A204.1 (cell line): ENCODE results near the gene CPS1.

Experiments
- FAIRE-seq: peaks from 2 replicates; lab custom pipeline; 2012; peaks lifted over from hg19 to GRCh38; lab: Jason Lieb, UNC

Gene CPS1

DNA sequence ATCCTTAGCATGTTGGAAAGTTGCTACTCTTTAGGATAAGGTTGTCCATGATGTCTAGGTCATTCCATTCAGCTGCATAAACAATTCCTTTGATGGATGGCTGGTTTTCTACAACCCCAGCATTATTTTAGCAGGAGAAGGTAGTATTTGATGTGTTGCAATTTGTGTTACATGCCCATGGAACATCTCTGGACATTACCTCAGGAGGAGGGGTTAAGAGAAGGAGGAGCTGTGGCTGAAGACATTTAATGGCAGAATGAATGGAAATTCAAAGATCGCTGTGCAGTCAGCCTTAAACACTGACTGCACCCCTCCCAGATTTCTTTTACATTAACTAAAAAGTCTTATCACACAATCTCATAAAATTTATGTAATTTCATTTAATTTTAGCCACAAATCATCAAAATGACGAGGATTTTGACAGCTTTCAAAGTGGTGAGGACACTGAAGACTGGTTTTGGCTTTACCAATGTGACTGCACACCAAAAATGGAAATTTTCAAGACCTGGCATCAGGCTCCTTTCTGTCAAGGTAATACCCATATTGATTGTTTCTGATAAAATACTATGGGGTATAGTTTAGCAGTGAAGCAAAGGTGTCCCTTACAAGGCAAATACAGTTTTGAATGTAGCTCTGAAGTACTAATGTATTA lies at the start of gene CPS1:
Gene CPS1, plus strand, starts transcription at position 271 of the 652 bp plus-strand sequence. Its CDS starts 135 bp downstream, at position 406.
- no peak for FAIRE-seq

GRCh38 chr2:210515911-210516310 lies 40.5 kb upstream of the CPS1 start:
- no peak for FAIRE-seq

DNA sequence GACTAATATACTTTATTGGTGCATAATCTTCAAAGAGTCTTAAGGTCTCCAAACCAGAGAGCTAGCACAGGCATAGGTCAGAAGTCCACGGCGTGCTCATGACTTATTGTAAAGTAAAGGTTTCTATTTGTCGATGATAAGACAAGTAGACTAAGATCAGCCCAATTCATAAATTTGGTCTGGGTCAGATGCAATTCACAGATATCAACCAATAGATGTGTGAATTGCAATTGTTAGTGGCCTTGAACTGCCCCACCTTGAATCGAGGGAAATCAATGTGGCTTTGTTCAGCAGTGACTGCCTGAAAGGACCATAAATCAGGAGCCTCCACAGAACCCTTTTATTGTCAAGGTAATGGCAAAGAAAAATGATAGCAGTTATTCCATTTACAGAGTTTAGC lies 39.1 kb upstream of the CPS1 start:
- no peak for FAIRE-seq

DNA sequence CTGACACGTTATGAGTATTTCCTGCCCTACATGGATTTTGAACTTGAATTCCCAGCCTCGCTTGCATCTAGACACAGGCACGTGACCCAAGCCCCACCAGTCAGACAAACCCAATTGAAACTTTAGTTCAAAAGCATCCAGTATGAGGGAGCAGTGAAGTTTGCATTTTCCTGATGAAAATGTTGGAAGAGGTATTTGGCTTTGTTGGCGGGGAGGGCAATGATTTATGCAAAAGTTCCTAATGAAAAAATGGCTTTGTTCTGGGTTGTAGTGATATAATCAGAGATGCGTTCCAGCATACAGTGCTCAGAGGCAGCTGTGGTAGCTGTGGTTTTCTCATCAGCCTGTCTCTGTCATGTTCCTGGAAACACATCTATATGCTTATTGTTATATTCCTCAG lies 36.8 kb upstream of the CPS1 start:
- FAIRE-seq: no peak

GRCh38 chr2:210522399-210522798 lies 34.0 kb upstream of the CPS1 start:
- FAIRE-seq: no peak

DNA sequence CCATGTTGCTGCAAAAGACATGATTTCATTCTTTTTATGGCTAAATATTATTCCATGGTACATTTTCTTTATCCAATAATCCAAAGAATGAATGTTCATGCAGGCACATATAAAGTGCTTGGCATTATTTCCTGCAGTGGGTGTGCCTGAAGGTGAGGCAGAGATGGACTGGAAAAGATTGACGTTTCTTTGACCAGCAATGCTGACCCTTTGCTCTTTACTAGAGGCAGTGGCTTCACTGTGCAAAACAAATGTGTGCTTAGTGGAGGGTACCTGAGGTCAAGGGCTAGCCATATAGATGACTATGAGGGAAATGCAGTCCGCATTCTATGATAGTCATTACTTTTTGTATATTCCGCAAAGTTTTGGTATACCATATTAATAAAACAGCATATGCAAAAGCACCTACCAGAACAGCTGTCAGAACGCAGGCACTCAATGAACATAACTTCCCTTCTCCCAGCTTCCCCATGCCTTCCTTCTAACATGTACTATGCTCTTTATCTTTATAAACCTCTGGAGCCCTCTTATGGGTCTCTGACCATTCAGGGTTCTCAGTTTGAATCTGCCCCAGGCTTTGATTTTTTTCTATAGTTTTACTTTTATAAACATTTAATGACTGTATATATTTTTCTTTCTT lies 32.6 kb upstream of the CPS1 start:
- FAIRE-seq: no peak

DNA sequence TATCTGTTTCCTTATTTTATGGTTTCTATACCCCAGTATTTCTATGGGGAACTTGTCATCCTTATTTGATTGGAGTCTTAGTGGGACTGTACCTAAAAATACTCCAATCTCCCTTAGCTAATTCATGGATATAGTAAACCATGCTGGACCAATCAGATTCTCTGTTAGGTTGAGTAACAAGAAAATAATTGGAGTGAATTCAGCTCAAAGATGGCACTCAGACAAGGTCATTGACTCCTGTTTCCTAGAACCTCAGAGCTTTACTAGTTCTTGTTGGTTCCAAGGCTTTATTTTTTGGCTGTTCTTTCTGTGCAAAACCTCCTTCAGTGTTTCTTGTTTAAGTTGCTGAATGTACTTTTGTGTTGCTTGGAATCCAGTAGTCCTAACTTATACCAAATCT lies 31.9 kb upstream of the CPS1 start:
- no peak for FAIRE-seq

GRCh38 chr2:210527286-210527685 lies 29.1 kb upstream of the CPS1 start:
- no peak for FAIRE-seq

DNA sequence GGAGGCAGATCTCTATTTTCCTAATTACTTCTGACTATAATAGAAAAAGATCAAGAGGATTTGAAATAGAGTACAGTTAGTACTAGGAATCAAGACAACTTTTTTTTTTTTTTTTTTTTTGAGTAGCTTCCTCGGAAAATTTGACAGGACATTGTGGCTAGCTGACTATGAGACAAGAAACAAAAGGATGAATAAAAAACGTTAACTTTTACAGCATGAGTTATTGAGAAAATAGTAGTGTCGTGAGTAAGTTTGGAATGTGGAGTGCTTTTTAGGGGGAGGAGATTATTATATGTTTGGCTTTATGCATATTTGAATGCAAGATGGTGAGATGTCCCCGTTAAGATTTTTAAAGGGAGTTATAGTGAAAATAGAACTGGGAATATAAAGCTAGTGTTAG lies 27.7 kb upstream of the CPS1 start:
- FAIRE-seq: no peak

DNA sequence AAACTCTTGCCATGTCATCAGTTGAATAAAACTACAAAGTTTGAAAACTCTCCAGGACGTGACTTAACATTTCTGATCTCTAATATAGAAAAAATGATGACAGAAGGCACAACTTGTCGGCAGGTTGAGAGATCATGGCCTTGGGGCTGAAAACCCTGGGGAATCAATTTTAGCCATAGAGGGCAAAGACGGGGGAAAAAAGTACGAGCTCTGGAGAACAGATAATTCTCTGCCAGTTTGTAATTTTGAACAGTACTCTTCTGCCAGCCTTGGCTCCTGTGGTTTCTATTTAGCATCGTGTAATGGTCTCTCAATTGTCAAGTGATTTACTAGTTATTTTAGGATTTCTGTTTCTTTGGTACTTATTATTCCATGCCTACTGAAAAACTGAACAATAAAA lies 25.3 kb upstream of the CPS1 start:
- no peak for FAIRE-seq

- FAIRE-seq: no peak
Measured at GRCh38 chr2:210531482-210531881, 24.9 kb upstream of the CPS1 start.

DNA sequence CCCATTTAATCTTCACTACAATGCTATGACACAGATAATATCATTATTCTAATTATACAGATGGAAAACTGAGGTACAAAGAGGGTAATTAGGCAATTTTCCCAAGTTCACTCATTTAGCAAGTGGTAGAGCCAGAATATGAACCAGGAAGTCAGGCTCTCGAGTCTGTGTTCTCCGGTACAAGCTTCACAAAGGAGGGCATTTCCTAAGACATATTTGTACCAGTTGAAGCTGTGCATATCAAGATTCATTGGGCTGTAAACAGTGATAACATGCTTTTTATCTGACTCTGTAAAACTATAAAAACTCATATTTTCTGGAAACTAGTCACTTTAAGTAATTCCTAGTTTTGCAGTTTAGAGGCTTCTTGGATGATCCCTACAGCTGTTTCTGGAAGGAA lies 23.0 kb upstream of the CPS1 start:
- FAIRE-seq: no peak

- FAIRE-seq: no peak
Measured at GRCh38 chr2:210534879-210535278, 21.5 kb upstream of the CPS1 start.

- FAIRE-seq: no peak
Measured at GRCh38 chr2:210536973-210537650, 19.3 kb upstream of the CPS1 start.

GRCh38 chr2:210539035-210539434 lies 17.4 kb upstream of the CPS1 start:
- FAIRE-seq: no peak

DNA sequence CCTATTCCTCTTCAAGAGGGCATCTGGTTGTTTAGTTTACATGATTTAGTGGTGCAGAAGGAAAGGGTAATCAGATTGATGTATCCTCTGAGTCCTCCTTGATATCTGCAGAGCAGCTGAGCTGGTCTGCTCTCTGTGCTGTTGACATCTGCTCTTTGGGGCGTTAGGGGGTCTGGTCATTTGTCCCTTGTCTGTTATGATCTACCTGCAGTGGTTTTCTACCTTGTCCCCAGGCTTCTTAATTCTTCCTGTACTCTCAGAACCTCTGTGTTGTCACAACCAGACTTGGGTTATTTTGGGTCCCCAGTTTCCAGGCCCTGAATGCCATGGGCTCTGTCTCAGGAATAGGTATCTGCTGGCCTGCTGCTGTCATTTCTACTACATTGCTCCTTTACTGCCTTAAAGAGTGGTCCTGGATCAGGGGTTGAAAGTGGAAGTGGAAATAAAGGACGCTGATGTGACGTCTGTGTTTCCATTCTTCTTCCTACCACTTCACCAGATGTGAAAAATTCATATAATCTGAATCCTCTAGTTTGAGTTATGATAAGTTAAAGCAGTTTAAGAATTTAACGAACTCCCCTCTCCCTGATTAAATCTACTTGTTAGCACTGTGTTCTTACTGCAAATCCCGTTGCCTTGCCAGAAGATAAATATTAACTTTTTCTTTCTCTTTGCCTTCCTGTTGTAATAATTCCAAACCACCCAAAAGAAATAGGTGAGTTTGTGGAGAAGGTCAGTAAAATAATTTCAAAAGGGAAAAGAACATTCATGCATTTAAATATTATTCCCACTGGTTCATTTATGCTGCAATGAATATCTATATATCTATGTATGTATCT lies 16.6 kb upstream of the CPS1 start:
- FAIRE-seq: no peak

DNA sequence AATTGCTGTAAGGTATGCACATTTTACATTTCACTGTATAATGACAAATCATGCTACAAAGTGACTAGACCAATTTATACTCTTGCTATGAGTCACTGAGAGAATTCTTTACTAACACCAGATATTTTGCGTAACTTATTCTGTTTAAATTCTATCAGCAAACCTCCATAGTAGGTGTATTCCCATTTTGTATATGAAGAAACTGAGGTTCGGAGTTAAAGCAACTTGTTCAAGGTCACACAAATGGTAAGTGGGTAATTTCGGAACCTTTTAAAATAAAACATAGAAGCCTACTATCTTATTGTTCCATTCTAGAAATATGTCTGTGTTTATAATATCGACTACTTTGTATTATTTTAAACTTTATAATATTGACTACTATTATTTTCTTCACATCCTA lies 15.9 kb upstream of the CPS1 start:
- FAIRE-seq: no peak

GRCh38 chr2:210540900-210541289 lies 15.5 kb upstream of the CPS1 start:
- no peak for FAIRE-seq

- no peak for FAIRE-seq
Measured at GRCh38 chr2:210541290-210541902, 15.0 kb upstream of the CPS1 start.

GRCh38 chr2:210544007-210544590 lies 12.3 kb upstream of the CPS1 start:
- FAIRE-seq: no peak

- no peak for FAIRE-seq
Measured at GRCh38 chr2:210544831-210545230, 11.6 kb upstream of the CPS1 start.
